Ovary (tissue), 3 donors: Measurements from ENCODE around the gene TTLL6.

Experiments
- EP300 ChIP-seq: sonication (generic); formaldehyde crosslinking; IDR thresholded peaks from one replicate; pipeline ENCODE4 v1.6.1; 2017; ENCODE audit warnings: antibody characterized with exemption
- POLR2A ChIP-seq: fragments of 450-650 bp; IDR thresholded peaks from one replicate; pipeline ENCODE4 v1.6.1; 2017; ENCODE audit warnings: antibody characterized with exemption, mild to moderate bottlenecking, moderate library complexity
- TF ChIP-seq, protein P1 (sequence below), 3 donors: fragments of 450-650 bp in 2 of 3; fragments of 200-600 bp in 1 of 3; IDR thresholded peaks; one replicate each; pipeline versions ENCODE4 v1.5.1 to v1.8.0; 2016 to 2022; ENCODE audit warnings: antibody characterized with exemption in 3 of 3, mild to moderate bottlenecking in 1 of 3
- donor health status: DM: no; HTN: no; CAD: no.

DNA sequence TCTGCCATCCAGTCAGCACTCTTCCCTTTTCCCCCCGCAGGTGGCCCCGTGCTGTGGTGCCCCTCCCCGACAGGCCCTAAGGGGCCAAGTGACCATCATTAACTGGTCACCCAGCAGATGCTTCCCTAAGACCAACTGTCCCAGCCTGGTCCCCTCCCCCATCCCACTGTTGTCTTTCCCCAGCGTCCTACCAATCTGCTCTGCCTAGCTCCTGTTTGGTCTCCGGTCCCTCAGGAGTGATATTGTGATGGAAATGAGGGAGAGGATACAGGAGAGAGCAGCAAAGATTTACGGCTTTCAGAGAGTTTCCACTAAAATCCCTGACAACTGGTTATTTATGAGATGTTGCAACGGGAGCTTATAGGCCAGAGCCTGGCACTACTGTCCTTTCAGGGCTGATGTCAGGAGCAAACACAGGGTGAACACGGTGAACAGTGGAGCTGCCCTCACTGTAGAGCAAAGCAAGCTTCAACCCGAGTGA, 1.4 kb upstream of the TTLL6 start:
- TF ChIP-seq, protein P1, sequence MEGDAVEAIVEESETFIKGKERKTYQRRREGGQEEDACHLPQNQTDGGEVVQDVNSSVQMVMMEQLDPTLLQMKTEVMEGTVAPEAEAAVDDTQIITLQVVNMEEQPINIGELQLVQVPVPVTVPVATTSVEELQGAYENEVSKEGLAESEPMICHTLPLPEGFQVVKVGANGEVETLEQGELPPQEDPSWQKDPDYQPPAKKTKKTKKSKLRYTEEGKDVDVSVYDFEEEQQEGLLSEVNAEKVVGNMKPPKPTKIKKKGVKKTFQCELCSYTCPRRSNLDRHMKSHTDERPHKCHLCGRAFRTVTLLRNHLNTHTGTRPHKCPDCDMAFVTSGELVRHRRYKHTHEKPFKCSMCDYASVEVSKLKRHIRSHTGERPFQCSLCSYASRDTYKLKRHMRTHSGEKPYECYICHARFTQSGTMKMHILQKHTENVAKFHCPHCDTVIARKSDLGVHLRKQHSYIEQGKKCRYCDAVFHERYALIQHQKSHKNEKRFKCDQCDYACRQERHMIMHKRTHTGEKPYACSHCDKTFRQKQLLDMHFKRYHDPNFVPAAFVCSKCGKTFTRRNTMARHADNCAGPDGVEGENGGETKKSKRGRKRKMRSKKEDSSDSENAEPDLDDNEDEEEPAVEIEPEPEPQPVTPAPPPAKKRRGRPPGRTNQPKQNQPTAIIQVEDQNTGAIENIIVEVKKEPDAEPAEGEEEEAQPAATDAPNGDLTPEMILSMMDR (IDR thresholded peaks at IDR 0.05) = no peak
- no peak for TF ChIP-seq EP300
- TF ChIP-seq POLR2A = no peak
